Ovary (tissue), 9 donors: ENCODE data around the gene CTNNA1. TPM values are rescaled to one million over a fixed set of nuclear protein-coding genes. Genes with fewer than 3 reads are reported as not detected.
A peak's percentile ranks its signal among the peaks of the same experiment; 100 is the strongest.

Experiments used
- DNase-seq, 5 donors: peaks; one replicate each; pipeline ENCODE4 v3.0.0-alpha.2; 2019 to 2020
- H3K27ac ChIP-seq, 2 donors: fragments of 200-600 bp; one replicate each; pipeline versions ENCODE4 v1.5.1 to v1.8.0; 2019 to 2022
- H3K27me3 ChIP-seq: fragments of 200-600 bp; one replicate; pipeline ENCODE4 v1.8.0; 2022
- H3K36me3 ChIP-seq: fragments of 200-600 bp; sonication (generic); one replicate; pipeline ENCODE4 v1.5.1; 2019
- H3K4me1 ChIP-seq: one replicate; pipeline ENCODE4 v1.8.1; 2013; ENCODE audit warnings: mild to moderate bottlenecking, moderate library complexity; ENCODE audit not compliant: insufficient read depth
- H3K4me3 ChIP-seq: fragments of 200-600 bp; sonication (generic); one replicate; pipeline ENCODE4 v1.5.1; 2017
- H3K9me3 ChIP-seq, 2 donors: fragments of 200-600 bp in 1 of 2; sonication (generic) in 1 of 2; one replicate each; pipeline versions ENCODE4 v1.5.1 to v1.8.1; 2013 to 2019; ENCODE audit warnings: mild to moderate bottlenecking in 1 of 2, moderate library complexity in 1 of 2
- EP300 ChIP-seq: sonication (generic); formaldehyde crosslinking; IDR thresholded peaks from one replicate; pipeline ENCODE4 v1.6.1; 2017; ENCODE audit warnings: antibody characterized with exemption
- POLR2A ChIP-seq: fragments of 450-650 bp; IDR thresholded peaks from one replicate; pipeline ENCODE4 v1.6.1; 2017; ENCODE audit warnings: antibody characterized with exemption, mild to moderate bottlenecking, moderate library complexity
- WGBS, 3 donors: extraction: QIAGEN DNeasy Blood & Tissue Kit in 1 of 3; methylation state at CpG; one replicate each; pipeline versions ENCODE4 v1.1.5 to v1.1.7; 2013 to 2017; 5-methylcytosine and 5-hydroxymethylcytosine counted together
- intact Hi-C, 4 donors: fragments of 100-400 bp; cut with DNase I; formaldehyde crosslinking; loops; one replicate each; pipeline versions ENCODE4 v1.11.0 to v1.15.1; 2022 to 2023
- polyA plus RNA-seq, 2 donors: library from polyadenylated mRNA; stranded (reverse); fragments of 200-250 nt in 1 of 2; fragments of 350-450 nt in 1 of 2; fragmentation: Illumina TruSeq in 1 of 2; extraction: RNeasy Lipid Tissue Mini Kit (QIAGEN cat#74804) in 1 of 2; gene quantifications; one replicate each; pipeline ENCODE4 v1.2.3, GENCODE V29; 2013 to 2014
- total RNA-seq, 7 donors: library from RNA; depleted of rRNA in 2 of 7; stranded (reverse); fragments of >200 nt in 2 of 7; fragmentation: NEBNext Ultra II Directional in 3 of 7; extraction: Animal tissue kit (Norgen Biotek cat#: 25700) in 3 of 7; gene quantifications; one replicate each; pipeline versions ENCODE4 v1.1.0 to v1.2.4, GENCODE V29; 2016 to 2023
- TF ChIP-seq, protein P1 (sequence below), 3 donors: fragments of 450-650 bp in 2 of 3; fragments of 200-600 bp in 1 of 3; IDR thresholded peaks; one replicate each; pipeline versions ENCODE4 v1.5.1 to v1.8.0; 2016 to 2022; ENCODE audit warnings: antibody characterized with exemption in 3 of 3, mild to moderate bottlenecking in 1 of 3
- donor health status: DM: no; HTN: no; CAD: no; lungs with moderate emphysema.
- donor health status: DM: no; HTN: no; CAD: no.
- donor health status: Bipolar disorder and iron deficiency.
- donor health status: DM: yes; HTN: yes; CAD: no.
- donor health status: DM: no; HTN: no; CAD: no.
- donor health status: DM: yes; HTN: yes; CAD: no.

The CTNNA1 gene
- total and polyA plus RNA-seq, 9 donors = 125 to 306 (median 230) TPM

- DNase-seq = no peak
- Histone ChIP-seq H3K36me3 (no peaks in the 10 kb centered on the region), H3K27ac (peak overlapping the region in 1 of 2 donors; percentile 68), H3K4me1 (peaks cover 24% of the 10 kb centered on the region), H3K9me3 (no peaks in the 10 kb centered on the region), H3K27me3 (no peaks in the 10 kb centered on the region), H3K4me3 (no peak overlapping the region)
- 83 to 92% (median 90%) methylated on average over 4 of the region's 4 CpGs for WGBS, 3 donors
- TF ChIP-seq POLR2A (no peak), EP300 (no peak)
- TF ChIP-seq, protein P1, sequence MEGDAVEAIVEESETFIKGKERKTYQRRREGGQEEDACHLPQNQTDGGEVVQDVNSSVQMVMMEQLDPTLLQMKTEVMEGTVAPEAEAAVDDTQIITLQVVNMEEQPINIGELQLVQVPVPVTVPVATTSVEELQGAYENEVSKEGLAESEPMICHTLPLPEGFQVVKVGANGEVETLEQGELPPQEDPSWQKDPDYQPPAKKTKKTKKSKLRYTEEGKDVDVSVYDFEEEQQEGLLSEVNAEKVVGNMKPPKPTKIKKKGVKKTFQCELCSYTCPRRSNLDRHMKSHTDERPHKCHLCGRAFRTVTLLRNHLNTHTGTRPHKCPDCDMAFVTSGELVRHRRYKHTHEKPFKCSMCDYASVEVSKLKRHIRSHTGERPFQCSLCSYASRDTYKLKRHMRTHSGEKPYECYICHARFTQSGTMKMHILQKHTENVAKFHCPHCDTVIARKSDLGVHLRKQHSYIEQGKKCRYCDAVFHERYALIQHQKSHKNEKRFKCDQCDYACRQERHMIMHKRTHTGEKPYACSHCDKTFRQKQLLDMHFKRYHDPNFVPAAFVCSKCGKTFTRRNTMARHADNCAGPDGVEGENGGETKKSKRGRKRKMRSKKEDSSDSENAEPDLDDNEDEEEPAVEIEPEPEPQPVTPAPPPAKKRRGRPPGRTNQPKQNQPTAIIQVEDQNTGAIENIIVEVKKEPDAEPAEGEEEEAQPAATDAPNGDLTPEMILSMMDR (IDR thresholded peaks at IDR 0.05) = no peak
- intact Hi-C loops = no loop called here
Measured at GRCh38 chr5:138954257-138955012, 201.2 kb downstream of the CTNNA1 start.

- TF ChIP-seq EP300 (no peak), POLR2A (no peak)
- TF ChIP-seq, protein P1 (IDR thresholded peaks at IDR 0.05) = no peak
Measured at GRCh38 chr5:138955013-138955660, 201.9 kb downstream of the CTNNA1 start.

DNA sequence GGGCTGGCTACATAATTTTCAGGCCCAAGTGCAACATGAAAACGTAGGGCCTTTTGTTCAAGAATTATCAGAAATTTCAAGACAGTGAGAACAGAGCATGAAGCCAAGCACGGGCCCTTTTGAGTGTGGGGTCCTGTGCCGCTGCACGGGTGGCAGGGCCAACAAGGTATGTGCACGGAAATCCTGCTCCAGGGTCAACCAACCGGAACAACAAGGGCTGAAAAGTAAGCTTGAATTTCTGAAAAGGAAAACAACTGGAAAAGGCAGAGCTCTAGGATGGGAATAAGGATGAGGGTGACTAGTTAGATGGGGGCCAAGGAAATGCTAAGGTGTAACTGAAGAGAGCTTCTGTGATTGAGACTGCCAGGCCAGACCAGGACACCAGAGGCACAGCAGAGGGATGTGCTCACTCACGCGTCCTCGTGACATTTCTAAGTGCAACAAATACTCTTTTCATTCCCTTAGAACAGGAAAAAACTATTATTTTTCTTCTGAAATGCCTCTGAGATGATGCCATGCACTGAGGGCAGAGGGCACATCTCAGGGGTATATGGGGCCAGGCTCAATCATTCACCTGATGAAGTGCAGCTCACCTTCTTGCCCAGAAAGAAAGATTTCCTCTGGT, 202.6 kb downstream of the CTNNA1 start:
- intact Hi-C loops = no loop called here
- H3K36me3 ChIP-seq = no peaks in the 10 kb centered on the region
- TF ChIP-seq, protein P1 (IDR thresholded peaks at IDR 0.05) = no peak
- TF ChIP-seq EP300 (no peak), POLR2A (no peak)
- peak overlapping the region in 1 of 2 donors; percentile 68 for H3K27ac ChIP-seq
- peaks cover 24% of the 10 kb centered on the region for H3K4me1 ChIP-seq
- WGBS, 3 donors = 66 to 80% (median 77%) methylated on average over 9 of the region's 9 CpGs
- no peaks in the 10 kb centered on the region for H3K27me3 ChIP-seq
- H3K4me3 ChIP-seq = no peak overlapping the region
- DNase-seq = no peak
- H3K9me3 ChIP-seq = no peaks in the 10 kb centered on the region

More at GRCh38 chr5:138955013-138955660, 201.9 kb downstream of the CTNNA1 start:
- no peaks in the 10 kb centered on the region for H3K27me3 ChIP-seq
- no peaks in the 10 kb centered on the region for H3K9me3 ChIP-seq
- intact Hi-C loops = no loop called here
- no peak overlapping the region for H3K4me3 ChIP-seq
- peak in 1 of 5 donors; percentile 52 for DNase-seq
- peaks cover 24% of the 10 kb centered on the region for H3K4me1 ChIP-seq
- H3K27ac ChIP-seq = peak overlapping the region in 1 of 2 donors; percentile 68
- WGBS, 3 donors = 35 to 47% (median 45%) methylated on average over 11 to 12 of the region's 12 CpGs
- H3K36me3 ChIP-seq = no peaks in the 10 kb centered on the region

- intact Hi-C loops = no loop called here
Measured at GRCh38 chr5:138956801-138957200, 203.6 kb downstream of the CTNNA1 start.

More at GRCh38 chr5:138956801-138957200, 203.6 kb downstream of the CTNNA1 start:
- H3K9me3 ChIP-seq = no peaks in the 10 kb centered on the region
- no peak for DNase-seq
- no peaks in the 10 kb centered on the region for H3K27me3 ChIP-seq
- WGBS, 3 donors = 88 to 100% (median 95%) methylated on average over 1 of the region's 1 CpG
- peaks cover 23% of the 10 kb centered on the region for H3K4me1 ChIP-seq
- no peak overlapping the region for H3K4me3 ChIP-seq
- H3K27ac ChIP-seq = no peak overlapping the region
- no peak for TF ChIP-seq EP300
- TF ChIP-seq POLR2A = no peak
- TF ChIP-seq, protein P1 (IDR thresholded peaks at IDR 0.05) = no peak
- H3K36me3 ChIP-seq = no peaks in the 10 kb centered on the region
